Measurements from ENCODE around the gene ANKDD1A.

ANKDD1A gene

DNA sequence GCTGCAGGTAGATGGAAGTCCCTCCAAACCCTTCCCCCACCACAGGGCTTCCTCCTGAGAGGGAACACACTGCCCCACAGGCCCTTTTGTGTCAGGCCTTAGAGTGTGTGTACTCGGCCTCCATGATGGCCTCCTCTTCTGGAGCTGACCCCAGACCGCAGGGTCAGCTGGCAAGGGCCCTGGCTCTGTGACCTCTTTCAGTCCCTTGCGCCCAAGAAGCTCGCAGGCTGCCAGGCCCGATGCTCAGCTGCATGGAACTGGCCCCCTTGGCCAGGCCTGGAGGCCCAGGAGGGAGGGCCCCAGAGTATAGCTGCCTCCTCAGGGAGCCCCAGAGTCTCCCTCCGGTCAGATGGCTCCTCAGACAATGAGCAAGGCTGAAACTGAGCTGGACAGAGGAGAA lies 23.4 kb upstream of the ANKDD1A start:
- TF ChIP-seq POLR2AphosphoS5 (IDR thresholded peaks at IDR 0.05; ENCODE audit: low read depth, low read length), result no peak
- no peak for TF ChIP-seq SIN3A (IDR thresholded peaks at IDR 0.05; ENCODE audit: borderline replicate concordance, insufficient read depth, low read length)
- TF ChIP-seq REST (IDR thresholded peaks at IDR 0.05; ENCODE audit: insufficient read depth in 1 of 2, low read depth in 2 of 2, low read length in 2 of 2), result no peak
- no peak for TF ChIP-seq FOXP2 (optimal IDR thresholded peaks at IDR 0.05; ENCODE audit: borderline replicate concordance, extremely low read depth, extremely low read length, insufficient read depth)
- TF ChIP-seq TAF1 (IDR thresholded peaks at IDR 0.05; ENCODE audit: borderline replicate concordance, insufficient read depth, low read length), result no peak

DNA sequence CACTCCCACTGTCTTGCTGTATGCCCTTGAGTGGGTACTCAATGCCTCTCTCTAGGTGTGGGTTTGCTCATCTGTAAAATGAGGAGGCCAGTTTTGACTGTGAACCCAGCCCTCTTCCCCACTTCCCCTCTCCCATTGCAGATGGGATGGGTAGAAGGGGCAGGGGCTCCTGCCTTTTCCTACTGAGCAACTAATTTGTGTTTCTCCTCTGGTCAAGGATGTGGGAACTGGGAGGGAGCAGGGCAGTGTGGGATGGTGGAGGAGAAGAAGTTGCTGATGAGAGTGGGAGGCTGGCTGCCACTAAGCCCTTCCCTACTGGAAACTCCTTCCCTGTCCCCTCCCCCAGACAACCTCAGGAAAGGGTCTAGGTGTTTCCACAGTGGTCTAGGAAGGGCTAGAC lies 20.1 kb upstream of the ANKDD1A start:
- no peak for TF ChIP-seq REST (IDR thresholded peaks at IDR 0.05; ENCODE audit: insufficient read depth in 1 of 2, low read depth in 2 of 2, low read length in 2 of 2)
- TF ChIP-seq FOXP2 (optimal IDR thresholded peaks at IDR 0.05; ENCODE audit: borderline replicate concordance, extremely low read depth, extremely low read length, insufficient read depth), result no peak
- no peak for TF ChIP-seq SIN3A (IDR thresholded peaks at IDR 0.05; ENCODE audit: borderline replicate concordance, insufficient read depth, low read length)
- TF ChIP-seq TAF1 (IDR thresholded peaks at IDR 0.05; ENCODE audit: borderline replicate concordance, insufficient read depth, low read length), result no peak
- no peak for TF ChIP-seq POLR2AphosphoS5 (IDR thresholded peaks at IDR 0.05; ENCODE audit: low read depth, low read length)

DNA sequence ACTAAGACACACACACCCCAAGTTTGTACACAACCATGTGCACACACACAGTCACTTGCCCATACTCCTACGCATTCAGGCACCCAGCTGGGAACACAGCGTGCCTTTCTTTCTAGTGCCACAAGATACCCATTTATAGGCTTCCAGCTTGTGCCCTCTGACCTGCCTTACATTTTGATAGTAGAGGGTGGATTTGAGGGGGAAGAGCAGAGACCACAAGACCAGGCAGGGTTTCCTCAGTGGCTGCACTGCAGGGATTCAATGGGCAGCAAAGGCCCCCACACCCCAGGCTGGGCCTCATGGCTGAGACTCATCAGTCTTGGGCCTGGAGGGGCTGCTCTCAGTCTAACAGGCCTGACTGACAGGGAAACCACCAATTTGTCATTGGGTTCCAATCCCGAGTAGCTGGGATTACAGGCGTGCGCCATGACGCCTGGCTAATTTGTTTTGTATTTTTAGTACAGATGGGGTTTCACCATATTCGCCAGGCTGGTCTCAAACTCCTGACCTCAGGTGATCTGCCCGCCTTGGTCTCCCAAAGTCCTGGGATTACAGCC lies 18.8 kb upstream of the ANKDD1A start:
- no peak for TF ChIP-seq REST (IDR thresholded peaks at IDR 0.05; ENCODE audit: insufficient read depth in 1 of 2, low read depth in 2 of 2, low read length in 2 of 2)
- TF ChIP-seq TAF1 (IDR thresholded peaks at IDR 0.05; ENCODE audit: borderline replicate concordance, insufficient read depth, low read length), result no peak
- TF ChIP-seq POLR2AphosphoS5 (IDR thresholded peaks at IDR 0.05; ENCODE audit: low read depth, low read length), result no peak
- TF ChIP-seq SIN3A (IDR thresholded peaks at IDR 0.05; ENCODE audit: borderline replicate concordance, insufficient read depth, low read length), result no peak
- no peak for TF ChIP-seq FOXP2 (optimal IDR thresholded peaks at IDR 0.05; ENCODE audit: borderline replicate concordance, extremely low read depth, extremely low read length, insufficient read depth)

GRCh38 chr15:64893481-64894394 lies 18.0 kb upstream of the ANKDD1A start:
- TF ChIP-seq REST (IDR thresholded peaks at IDR 0.05; ENCODE audit: insufficient read depth in 1 of 2, low read depth in 2 of 2, low read length in 2 of 2) (0 out of 4 replicates have a peak, but pooled peaks of 1 of the 2 experiments have one; percentile 18), SIN3A (IDR thresholded peaks at IDR 0.05; ENCODE audit: borderline replicate concordance, insufficient read depth, low read length) (no peak), POLR2AphosphoS5 (IDR thresholded peaks at IDR 0.05; ENCODE audit: low read depth, low read length) (peak; percentile 54; the same call in 1 of the 2 replicates), TAF1 (IDR thresholded peaks at IDR 0.05; ENCODE audit: borderline replicate concordance, insufficient read depth, low read length) (peak; percentile 24; the same call in 1 of the 2 replicates), FOXP2 (optimal IDR thresholded peaks at IDR 0.05; ENCODE audit: borderline replicate concordance, extremely low read depth, extremely low read length, insufficient read depth) (no peak)

Measured in PFSK-1 (cell line).